Liver (tissue), 3 donors: Measurements from ENCODE around the gene GINS2.

ENCODE experiments used
- ATF3 ChIP-seq: IDR thresholded peaks from 2 replicates; pipeline ENCODE4 v1.6.1; 2016; ENCODE audit warnings: antibody characterized with exemption
- CTCF ChIP-seq: fragments of 150-350 bp; IDR thresholded peaks from 2 replicates; pipeline ENCODE4 v1.5.1; 2017; ENCODE audit warnings: improper control_type of control experiment, low read depth, low read length; ENCODE audit not compliant: missing input control
- EGR1 ChIP-seq, 2 donors: IDR thresholded peaks; 2 replicates each; pipeline ENCODE4 v1.6.1; 2016 to 2018; ENCODE audit warnings: antibody characterized with exemption in 2 of 2, low read depth in 2 of 2
- MAX ChIP-seq: IDR thresholded peaks from 2 replicates; pipeline ENCODE4 v1.6.1; 2016; ENCODE audit warnings: antibody characterized with exemption
- RXRA ChIP-seq, 2 donors: IDR thresholded peaks; 2 replicates each; pipeline ENCODE4 v1.6.1; 2017 to 2018; ENCODE audit warnings: antibody characterized with exemption in 2 of 2, mild to moderate bottlenecking in 1 of 2
- YY1 ChIP-seq: IDR thresholded peaks from 2 replicates; pipeline ENCODE4 v1.6.1; 2016; ENCODE audit warnings: antibody characterized with exemption, mild to moderate bottlenecking
- donor health status: healthy.
- donor health status: healthy.

- no peak for TF ChIP-seq CTCF
- no peak for TF ChIP-seq ATF3
- no peak for TF ChIP-seq MAX
- TF ChIP-seq RXRA (IDR thresholded peaks at IDR 0.05) = no peak
- no peak for TF ChIP-seq YY1
- TF ChIP-seq EGR1 (IDR thresholded peaks at IDR 0.05; ENCODE audit: low read depth in 2 of 2) = no peak
Measured at GRCh38 chr16:85659336-85659735, 29.4 kb downstream of the GINS2 start.
